HepG2 (cell line): Measurements from ENCODE around the gene FUCA1. TPM values are rescaled to one million over a fixed set of nuclear protein-coding genes. Genes with fewer than 3 reads are reported as not detected.

ENCODE experiments used
- AHR ChIP-seq: IDR thresholded peaks from 2 replicates; pipeline ENCODE4 v1.6.1; 2018; ENCODE audit warnings: missing genetic modification reagents, missing compliant biosample characterization
- HNRNPUL1 ChIP-seq: fragments of 200-400 bp; formaldehyde crosslinking; IDR thresholded peaks from 2 replicates; pipeline ENCODE4 v1.6.1; 2017; ENCODE audit warnings: low read depth, mild to moderate bottlenecking, low read length, moderate library complexity
- KLF15 ChIP-seq: sonication (generic); formaldehyde crosslinking; IDR thresholded peaks from 2 replicates; pipeline ENCODE4 v1.8.1; 2023; ENCODE audit warnings: borderline replicate concordance, mild to moderate bottlenecking, inconsistent platforms, missing genetic modification reagents, mixed read lengths
- NFATC3 ChIP-seq: sonication (generic); formaldehyde crosslinking; IDR thresholded peaks from 2 replicates; pipeline ENCODE4 v1.5.1; 2020; ENCODE audit warnings: mild to moderate bottlenecking, missing genetic modification reagents
- PHF21A ChIP-seq: sonication (generic); formaldehyde crosslinking; IDR thresholded peaks from 2 replicates; pipeline ENCODE4 v1.5.0; 2020; ENCODE audit warnings: mild to moderate bottlenecking, missing genetic modification reagents
- RXRB ChIP-seq: IDR thresholded peaks from 2 replicates; pipeline ENCODE4 v1.6.1; 2016; ENCODE audit warnings: borderline replicate concordance, missing genetic modification reagents, missing compliant biosample characterization
- SP2 ChIP-seq: sonication (generic); formaldehyde crosslinking; IDR thresholded peaks from 2 replicates; pipeline ENCODE4 v1.5.1; 2020; ENCODE audit warnings: mild to moderate bottlenecking, missing genetic modification reagents
- ZFAT ChIP-seq: sonication (generic); formaldehyde crosslinking; conservative IDR thresholded peaks from 2 replicates; pipeline ENCODE4 v1.8.1; 2023; ENCODE audit warnings: missing genetic modification reagents, inconsistent platforms
- ZNF17 ChIP-seq: sonication (generic); formaldehyde crosslinking; IDR thresholded peaks from 2 replicates; pipeline ENCODE4 v1.5.0; 2020; ENCODE audit warnings: mild to moderate bottlenecking, missing genetic modification reagents
- ZNF224 ChIP-seq: sonication (generic); formaldehyde crosslinking; IDR thresholded peaks from 2 replicates; pipeline ENCODE4 v1.5.0; 2020; ENCODE audit warnings: mild to moderate bottlenecking, missing genetic modification reagents
- ZNF468 ChIP-seq: sonication (generic); formaldehyde crosslinking; IDR thresholded peaks from 2 replicates; pipeline ENCODE4 v1.8.0; 2022; ENCODE audit warnings: mild to moderate bottlenecking, moderate library complexity, missing genetic modification reagents
- ZNF746 ChIP-seq: sonication (generic); formaldehyde crosslinking; IDR thresholded peaks from 2 replicates; pipeline ENCODE4 v1.8.0; 2022; ENCODE audit warnings: mild to moderate bottlenecking, missing genetic modification reagents
- ZNF782 ChIP-seq: sonication (generic); formaldehyde crosslinking; IDR thresholded peaks from 2 replicates; pipeline ENCODE4 v1.4.0; 2020; ENCODE audit warnings: missing genetic modification reagents, mild to moderate bottlenecking, borderline replicate concordance
- ZSCAN12 ChIP-seq: sonication (generic); formaldehyde crosslinking; IDR thresholded peaks from 2 replicates; pipeline ENCODE4 v1.9.0; 2021; ENCODE audit warnings: mild to moderate bottlenecking, missing genetic modification reagents
- polyA plus RNA-seq, 8 experiments: library from polyadenylated mRNA; depleted of rRNA in 3 of 8; stranded (reverse) in 7 of 8; unstranded in 1 of 8; fragments of >200 nt; fragmentation: Illumina TruSeq in 4 of 8; extraction: Trizol in 4 of 8; gene quantifications; 2 replicates each; pipeline versions ENCODE4 v1.2.1 to v1.2.3, GENCODE V29; 2011 to 2016; ENCODE audit warnings: low read depth in 4 of 8, missing spikeins in 1 of 8, mixed read lengths in 1 of 8; ENCODE audit not compliant: insufficient read depth in 1 of 8
- total RNA-seq, 5 experiments: library from RNA; depleted of rRNA; stranded (reverse); fragments of >200 nt; fragmentation: Illumina TruSeq; extraction: Trizol; gene quantifications; 2 replicates each; pipeline ENCODE4 v1.2.3, GENCODE V29; 2016; ENCODE audit warnings: low read depth in 1 of 5
- TF ChIP-seq, protein P1 (sequence below): sonication (generic); formaldehyde crosslinking; IDR thresholded peaks from 2 replicates; pipeline ENCODE4 v1.4.0; 2020; ENCODE audit warnings: missing genetic modification reagents
- TF ChIP-seq, protein P2 (sequence below): sonication (generic); formaldehyde crosslinking; IDR thresholded peaks from 2 replicates; pipeline ENCODE4 v1.8.1; 2023; ENCODE audit warnings: mild to moderate bottlenecking, moderate library complexity, missing genetic modification reagents
- TF ChIP-seq, protein P3 (sequence below): sonication (generic); formaldehyde crosslinking; IDR thresholded peaks from 2 replicates; pipeline ENCODE4 v1.8.1; 2023; ENCODE audit warnings: missing genetic modification reagents, inconsistent platforms, borderline replicate concordance
- TF ChIP-seq, protein P4 (sequence below): sonication (generic); formaldehyde crosslinking; conservative IDR thresholded peaks from 2 replicates; pipeline ENCODE4 v1.4.0; 2020; ENCODE audit warnings: missing genetic modification reagents
- TF ChIP-seq, protein P5 (sequence below): sonication (generic); formaldehyde crosslinking; IDR thresholded peaks from 2 replicates; pipeline ENCODE4 v1.5.0; 2020; ENCODE audit warnings: missing genetic modification reagents, mild to moderate bottlenecking, borderline replicate concordance

The FUCA1 gene
- total and polyA plus RNA-seq, 2 of the 13 experiments (the other 11 are each of a cell fraction or from before 2014, with no cell fraction given) = 32.7 to 33.6 TPM

DNA sequence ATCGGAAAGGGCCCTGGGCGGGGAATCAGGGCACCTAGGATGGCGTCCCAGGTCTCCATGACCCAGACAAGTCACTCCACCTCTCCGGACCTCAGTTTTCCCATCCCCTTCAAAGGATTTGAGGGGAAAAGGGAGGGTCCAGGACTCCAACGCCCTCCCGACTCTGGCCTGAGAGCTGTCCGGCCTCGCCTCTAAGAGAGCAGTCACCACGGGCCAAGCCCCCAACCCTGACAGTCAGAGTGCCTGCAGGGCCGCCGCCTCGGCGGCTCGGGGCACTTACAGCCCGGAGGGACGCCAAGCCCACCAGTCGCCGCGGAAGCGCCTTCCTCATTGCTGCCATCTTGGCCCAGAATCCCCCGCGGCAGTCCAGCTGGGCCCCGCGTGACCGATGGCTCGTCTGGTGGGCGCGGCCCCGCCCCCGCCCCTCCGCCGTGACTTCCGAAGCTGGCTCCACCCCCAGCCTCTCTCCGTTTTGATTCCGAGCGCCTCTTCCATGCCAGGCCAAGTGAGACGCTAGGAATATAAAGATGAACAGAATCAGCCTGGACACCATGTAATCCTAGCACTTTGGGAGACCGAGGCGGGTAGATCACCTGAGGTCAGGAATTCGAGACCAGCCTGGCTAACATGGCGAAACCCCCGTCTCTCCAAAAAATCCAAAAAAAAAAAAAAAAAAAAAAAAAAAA lies 42.9 kb downstream of the FUCA1 start, which contains the start of gene HMGCL (continued):
- TF ChIP-seq, protein P1, sequence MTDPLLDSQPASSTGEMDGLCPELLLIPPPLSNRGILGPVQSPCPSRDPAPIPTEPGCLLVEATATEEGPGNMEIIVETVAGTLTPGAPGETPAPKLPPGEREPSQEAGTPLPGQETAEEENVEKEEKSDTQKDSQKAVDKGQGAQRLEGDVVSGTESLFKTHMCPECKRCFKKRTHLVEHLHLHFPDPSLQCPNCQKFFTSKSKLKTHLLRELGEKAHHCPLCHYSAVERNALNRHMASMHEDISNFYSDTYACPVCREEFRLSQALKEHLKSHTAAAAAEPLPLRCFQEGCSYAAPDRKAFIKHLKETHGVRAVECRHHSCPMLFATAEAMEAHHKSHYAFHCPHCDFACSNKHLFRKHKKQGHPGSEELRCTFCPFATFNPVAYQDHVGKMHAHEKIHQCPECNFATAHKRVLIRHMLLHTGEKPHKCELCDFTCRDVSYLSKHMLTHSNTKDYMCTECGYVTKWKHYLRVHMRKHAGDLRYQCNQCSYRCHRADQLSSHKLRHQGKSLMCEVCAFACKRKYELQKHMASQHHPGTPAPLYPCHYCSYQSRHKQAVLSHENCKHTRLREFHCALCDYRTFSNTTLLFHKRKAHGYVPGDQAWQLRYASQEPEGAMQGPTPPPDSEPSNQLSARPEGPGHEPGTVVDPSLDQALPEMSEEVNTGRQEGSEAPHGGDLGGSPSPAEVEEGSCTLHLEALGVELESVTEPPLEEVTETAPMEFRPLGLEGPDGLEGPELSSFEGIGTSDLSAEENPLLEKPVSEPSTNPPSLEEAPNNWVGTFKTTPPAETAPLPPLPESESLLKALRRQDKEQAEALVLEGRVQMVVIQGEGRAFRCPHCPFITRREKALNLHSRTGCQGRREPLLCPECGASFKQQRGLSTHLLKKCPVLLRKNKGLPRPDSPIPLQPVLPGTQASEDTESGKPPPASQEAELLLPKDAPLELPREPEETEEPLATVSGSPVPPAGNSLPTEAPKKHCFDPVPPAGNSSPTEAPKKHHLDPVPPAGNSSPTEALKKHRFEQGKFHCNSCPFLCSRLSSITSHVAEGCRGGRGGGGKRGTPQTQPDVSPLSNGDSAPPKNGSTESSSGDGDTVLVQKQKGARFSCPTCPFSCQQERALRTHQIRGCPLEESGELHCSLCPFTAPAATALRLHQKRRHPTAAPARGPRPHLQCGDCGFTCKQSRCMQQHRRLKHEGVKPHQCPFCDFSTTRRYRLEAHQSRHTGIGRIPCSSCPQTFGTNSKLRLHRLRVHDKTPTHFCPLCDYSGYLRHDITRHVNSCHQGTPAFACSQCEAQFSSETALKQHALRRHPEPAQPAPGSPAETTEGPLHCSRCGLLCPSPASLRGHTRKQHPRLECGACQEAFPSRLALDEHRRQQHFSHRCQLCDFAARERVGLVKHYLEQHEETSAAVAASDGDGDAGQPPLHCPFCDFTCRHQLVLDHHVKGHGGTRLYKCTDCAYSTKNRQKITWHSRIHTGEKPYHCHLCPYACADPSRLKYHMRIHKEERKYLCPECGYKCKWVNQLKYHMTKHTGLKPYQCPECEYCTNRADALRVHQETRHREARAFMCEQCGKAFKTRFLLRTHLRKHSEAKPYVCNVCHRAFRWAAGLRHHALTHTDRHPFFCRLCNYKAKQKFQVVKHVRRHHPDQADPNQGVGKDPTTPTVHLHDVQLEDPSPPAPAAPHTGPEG (CRISPR knock-in tag) = no peak; the same call in none of the 2 replicates
- 0 out of 2 replicates have a peak, but pooled peaks have one; percentile 71 for TF ChIP-seq KLF15 (CRISPR knock-in tag)
- TF ChIP-seq ZFAT (CRISPR knock-in tag) = peak; percentile 34; the same call in 1 of the 2 replicates
- TF ChIP-seq ZNF782 (CRISPR knock-in tag) = 0 out of 2 replicates have a peak, but pooled peaks have one; percentile 46
- TF ChIP-seq, protein P2, sequence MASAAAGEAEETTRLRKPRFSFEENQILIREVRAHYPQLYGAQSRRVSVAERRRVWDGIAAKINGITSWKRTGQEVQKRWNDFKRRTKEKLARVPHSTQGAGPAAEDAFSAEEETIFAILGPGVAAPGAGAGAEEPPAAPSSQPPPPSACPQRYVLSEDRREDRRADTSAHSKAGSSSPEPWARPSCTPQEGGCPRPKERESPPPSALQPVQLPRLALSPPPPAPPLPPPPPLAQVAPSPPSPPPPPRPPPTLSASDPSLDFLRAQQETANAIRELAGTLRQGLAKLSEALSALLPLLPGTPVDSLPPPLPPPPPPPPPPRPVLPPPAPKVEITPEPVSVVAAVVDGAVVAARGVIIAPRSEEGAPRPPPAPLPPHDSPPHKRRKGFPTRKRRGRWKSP (CRISPR knock-in tag) = peak; percentile 54; the same call in 1 of the 2 replicates
- 0 out of 2 replicates have a peak, but pooled peaks have one; percentile 51 for TF ChIP-seq RXRB (CRISPR knock-in tag)
- TF ChIP-seq ZNF17 (CRISPR knock-in tag) = no peak
- TF ChIP-seq, protein P3, sequence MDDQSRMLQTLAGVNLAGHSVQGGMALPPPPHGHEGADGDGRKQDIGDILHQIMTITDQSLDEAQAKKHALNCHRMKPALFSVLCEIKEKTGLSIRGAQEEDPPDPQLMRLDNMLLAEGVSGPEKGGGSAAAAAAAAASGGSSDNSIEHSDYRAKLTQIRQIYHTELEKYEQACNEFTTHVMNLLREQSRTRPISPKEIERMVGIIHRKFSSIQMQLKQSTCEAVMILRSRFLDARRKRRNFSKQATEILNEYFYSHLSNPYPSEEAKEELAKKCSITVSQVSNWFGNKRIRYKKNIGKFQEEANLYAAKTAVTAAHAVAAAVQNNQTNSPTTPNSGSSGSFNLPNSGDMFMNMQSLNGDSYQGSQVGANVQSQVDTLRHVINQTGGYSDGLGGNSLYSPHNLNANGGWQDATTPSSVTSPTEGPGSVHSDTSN (CRISPR knock-in tag) = peak; percentile 84; the same call in 1 of the 2 replicates
- 0 out of 2 replicates have a peak, but pooled peaks have one; percentile 40 for TF ChIP-seq ZSCAN12 (CRISPR knock-in tag)
- TF ChIP-seq ZNF224 (CRISPR knock-in tag) = 0 out of 2 replicates have a peak, but pooled peaks have one; percentile 55
- peak; percentile 43; the same call in 1 of the 2 replicates for TF ChIP-seq PHF21A (CRISPR knock-in tag)
- TF ChIP-seq, protein P4, sequence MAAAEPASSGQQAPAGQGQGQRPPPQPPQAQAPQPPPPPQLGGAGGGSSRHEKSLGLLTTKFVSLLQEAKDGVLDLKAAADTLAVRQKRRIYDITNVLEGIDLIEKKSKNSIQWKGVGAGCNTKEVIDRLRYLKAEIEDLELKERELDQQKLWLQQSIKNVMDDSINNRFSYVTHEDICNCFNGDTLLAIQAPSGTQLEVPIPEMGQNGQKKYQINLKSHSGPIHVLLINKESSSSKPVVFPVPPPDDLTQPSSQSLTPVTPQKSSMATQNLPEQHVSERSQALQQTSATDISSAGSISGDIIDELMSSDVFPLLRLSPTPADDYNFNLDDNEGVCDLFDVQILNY (CRISPR knock-in tag) = no peak
- TF ChIP-seq SP2 (CRISPR knock-in tag) = no peak
- no peak; the same call in 1 of the 2 replicates for TF ChIP-seq ZNF468 (CRISPR knock-in tag)
- TF ChIP-seq NFATC3 (CRISPR knock-in tag) = no peak
- TF ChIP-seq, protein P5, sequence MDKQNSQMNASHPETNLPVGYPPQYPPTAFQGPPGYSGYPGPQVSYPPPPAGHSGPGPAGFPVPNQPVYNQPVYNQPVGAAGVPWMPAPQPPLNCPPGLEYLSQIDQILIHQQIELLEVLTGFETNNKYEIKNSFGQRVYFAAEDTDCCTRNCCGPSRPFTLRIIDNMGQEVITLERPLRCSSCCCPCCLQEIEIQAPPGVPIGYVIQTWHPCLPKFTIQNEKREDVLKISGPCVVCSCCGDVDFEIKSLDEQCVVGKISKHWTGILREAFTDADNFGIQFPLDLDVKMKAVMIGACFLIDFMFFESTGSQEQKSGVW (CRISPR knock-in tag) = no peak
- no peak for TF ChIP-seq HNRNPUL1
- peak; percentile 86; the same call in 1 of the 2 replicates for TF ChIP-seq AHR (CRISPR knock-in tag)
- peak; percentile 51; the same call in 1 of the 2 replicates for TF ChIP-seq ZNF746 (CRISPR knock-in tag)
